GM19438 (cell line): ENCODE measurements around the gene RNF212.

ENCODE experiments used
- ATAC-seq: cut with Tn5 transposase; IDR thresholded peaks from one replicate; pipeline ENCODE4 v1.9.1; 2021; ENCODE audit warnings: low read depth; ENCODE audit not compliant: unreplicated experiment

RNF212 gene

DNA sequence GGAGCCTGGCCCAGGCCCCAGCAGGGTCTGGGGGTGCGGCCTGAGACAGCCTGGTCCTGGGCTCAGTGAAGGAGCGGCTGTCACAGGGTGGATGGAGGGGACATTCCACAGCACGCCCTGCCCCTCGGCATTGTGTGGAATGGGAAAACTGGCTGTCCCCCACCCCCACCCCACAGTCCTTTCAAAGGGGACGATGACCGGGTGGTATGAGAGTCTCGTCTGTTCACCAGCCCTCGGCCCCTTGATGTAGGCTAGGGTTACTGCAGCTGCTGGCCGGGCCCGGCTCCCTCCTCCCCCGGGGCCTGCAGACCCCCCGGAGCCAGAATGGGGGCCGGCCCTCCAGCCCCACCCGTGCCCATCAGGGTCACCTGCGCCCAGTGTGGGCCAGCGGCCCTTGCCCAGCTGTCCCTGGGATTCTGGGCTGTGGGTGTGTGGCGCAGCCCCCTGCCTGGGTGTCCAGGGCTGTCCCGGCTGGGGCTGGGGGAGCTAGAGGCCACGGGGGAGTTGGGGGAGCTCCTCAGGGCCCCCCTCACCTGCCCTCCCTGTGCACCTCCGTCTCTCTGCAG is 90.2 kb downstream of the RNF212 start:
- ATAC-seq = no peak

- ATAC-seq = no peak
Observed at GRCh38 chr4:1022739-1023066, 90.7 kb downstream of the RNF212 start.

- no peak for ATAC-seq
Observed at GRCh38 chr4:1022051-1022738, 91.2 kb downstream of the RNF212 start.
